Stimulated activated CD8-positive, alpha-beta memory T cell treated with anti-CD3 and anti-CD28 coated beads, Interleukin-4, amount 100 ng/mL, for 4 hours (primary cell): ENCODE results near the gene HK2.
"Not testable (repeated sequence)": the region's sequence is repeated elsewhere in the genome, so short reads cannot be mapped to it uniquely, and the experiment has no call there.

Source experiments
- DNase-seq, 2 donors: peaks; one replicate each; pipeline ENCODE4 v3.0.0-alpha.2; 2020; ENCODE audit warnings: low read depth in 2 of 2, low spot score in 1 of 2

HK2 gene

GRCh38 chr2:74833418-74834233 is at the start of gene HK2:
HK2 (plus strand) TSS chr2:74834127; CDS start chr2:74834581, 454 bp downstream.
- peak; percentile 31 to 67 for DNase-seq

DNA sequence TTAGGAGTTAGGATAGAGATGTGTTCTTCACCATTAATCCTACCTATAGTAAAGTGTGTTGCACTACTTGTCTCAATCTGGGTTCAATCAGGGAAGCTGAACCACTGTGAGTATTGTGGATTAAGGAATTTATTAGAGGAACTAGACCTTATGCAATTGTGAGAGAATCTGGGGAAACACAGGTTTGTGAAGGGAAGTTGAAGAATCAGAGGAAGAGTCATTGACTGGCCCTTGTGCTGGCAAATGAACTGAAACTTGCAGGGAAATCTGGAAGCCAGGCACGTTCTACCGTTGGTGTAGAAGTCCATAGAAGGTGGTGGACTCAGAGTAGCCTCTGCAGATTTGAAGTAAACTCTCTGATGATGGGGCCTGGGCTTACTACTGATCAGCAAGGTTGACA is 44.7 kb upstream of the HK2 start:
- no peak for DNase-seq

- DNase-seq: no peak
Measured at GRCh38 chr2:74792282-74792681, 41.6 kb upstream of the HK2 start.

DNA sequence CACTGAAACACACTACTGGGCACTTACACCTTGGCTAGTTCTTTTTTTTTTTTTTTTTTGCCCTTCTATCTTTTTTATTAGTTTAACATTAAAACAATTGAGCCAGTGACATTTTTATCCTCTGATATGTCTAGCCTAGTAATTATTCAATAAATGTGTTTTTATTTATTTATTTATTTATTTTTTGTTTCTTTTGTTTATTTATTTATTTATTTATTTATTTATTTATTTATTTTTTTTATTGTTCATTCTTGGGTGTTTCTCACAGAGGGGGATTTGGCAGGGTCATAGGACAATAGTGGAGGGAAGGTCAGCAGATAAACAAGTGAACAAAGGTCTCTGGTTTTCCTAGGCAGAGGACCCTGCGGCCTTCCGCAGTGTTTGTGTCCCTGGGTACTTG is 39.0 kb upstream of the HK2 start:
- not testable (repeated sequence) for DNase-seq

- DNase-seq: no peak
Measured at GRCh38 chr2:74806355-74806839, 27.5 kb upstream of the HK2 start.

- DNase-seq: no peak
Measured at GRCh38 chr2:74806920-74807319, 27.0 kb upstream of the HK2 start.

- DNase-seq: no peak
Measured at GRCh38 chr2:74812787-74813590, 20.9 kb upstream of the HK2 start.

DNA sequence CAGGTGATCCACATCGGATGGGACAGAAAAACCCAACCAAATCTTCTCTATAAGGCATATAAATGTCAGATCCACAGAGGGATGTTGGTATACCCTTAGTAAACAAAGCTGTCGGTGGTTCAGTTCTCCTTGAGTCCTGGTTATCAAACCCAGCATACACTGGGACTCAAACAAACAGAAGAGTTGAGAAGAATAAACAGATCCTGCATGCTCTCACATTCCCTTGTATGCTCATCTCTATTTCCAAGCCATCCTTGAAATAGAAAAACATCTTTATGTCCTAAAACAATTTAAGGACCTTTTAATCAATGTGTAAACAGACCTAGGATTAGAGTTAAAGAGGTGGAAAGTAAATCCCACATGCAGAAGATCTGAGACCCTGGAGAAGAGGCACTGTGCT is 19.8 kb upstream of the HK2 start:
- DNase-seq: no peak

DNA sequence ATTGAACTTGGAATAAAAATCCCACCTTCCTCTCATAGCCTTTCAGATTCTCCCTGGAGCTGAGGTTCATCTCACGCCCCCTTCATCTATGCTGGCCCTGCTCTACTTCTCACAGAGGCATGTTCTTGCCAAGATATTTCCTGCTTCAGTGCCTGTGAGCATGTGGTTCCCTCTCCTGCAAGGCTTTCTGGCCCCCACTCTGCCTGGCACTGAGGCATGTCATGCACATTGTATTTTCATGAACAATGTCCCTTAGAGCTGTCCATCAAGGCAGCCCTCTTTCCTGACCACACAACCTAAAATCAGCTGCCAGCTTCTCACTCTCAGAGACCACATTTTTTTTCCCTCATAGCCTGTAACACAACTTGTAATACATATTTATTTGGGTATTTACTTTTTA is 18.0 kb upstream of the HK2 start:
- no peak for DNase-seq

DNA sequence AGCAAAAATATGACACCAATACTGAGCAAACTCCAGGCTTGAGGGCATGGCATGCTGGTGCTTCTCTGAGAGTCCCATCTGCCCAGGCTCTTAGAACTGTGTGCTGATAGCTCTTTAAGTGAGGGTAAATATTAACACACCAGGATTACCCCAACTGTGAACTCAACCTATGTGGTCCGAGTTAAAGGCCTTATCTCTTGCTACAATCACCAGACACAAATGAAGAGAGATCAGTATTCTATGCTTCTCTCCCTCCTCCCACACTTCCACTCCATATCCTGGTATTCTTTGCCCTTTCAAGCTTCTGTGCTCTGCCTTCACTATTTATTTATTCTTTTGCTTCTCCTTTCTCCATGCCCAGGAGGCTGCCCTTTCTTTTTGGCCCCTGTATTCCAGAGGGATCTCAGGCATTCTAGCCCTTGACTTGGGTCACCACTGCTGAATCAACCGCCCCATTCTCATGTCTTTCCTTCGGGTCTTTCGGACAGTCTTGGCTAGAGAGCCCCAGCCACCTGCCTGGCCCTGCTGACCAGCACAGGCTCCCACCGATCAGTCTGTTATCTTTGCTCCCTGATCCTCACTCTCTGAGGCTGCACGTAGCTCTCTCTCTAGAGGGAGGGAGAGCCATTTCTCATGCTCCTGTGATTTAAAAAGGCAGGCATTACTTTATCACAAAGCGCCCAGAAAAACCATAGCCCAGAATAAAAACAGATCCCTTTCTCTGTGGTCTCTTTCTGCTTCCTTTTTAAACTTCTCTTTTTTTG is 17.2 kb upstream of the HK2 start:
- DNase-seq: no peak

GRCh38 chr2:74817304-74817675 is 16.6 kb upstream of the HK2 start:
- no peak for DNase-seq

DNA sequence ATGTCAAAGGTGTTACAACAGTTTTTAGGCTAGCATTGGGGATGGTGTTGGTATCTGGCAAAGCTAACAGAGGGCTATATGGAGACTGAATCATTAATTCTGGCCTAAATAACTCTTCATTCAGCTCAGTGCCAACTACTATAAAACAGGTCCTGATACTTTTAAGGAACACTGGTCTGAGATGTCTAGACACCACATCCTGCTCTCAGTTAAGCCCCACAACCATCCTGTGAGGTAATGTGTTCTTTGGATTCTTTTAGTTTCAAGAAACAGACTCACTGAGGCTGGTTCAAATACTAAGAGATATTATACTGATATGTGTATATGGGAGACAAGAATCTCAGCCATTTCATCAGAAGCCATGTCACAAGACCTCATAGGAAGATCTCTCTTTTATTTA is 14.2 kb upstream of the HK2 start:
- no peak for DNase-seq

DNA sequence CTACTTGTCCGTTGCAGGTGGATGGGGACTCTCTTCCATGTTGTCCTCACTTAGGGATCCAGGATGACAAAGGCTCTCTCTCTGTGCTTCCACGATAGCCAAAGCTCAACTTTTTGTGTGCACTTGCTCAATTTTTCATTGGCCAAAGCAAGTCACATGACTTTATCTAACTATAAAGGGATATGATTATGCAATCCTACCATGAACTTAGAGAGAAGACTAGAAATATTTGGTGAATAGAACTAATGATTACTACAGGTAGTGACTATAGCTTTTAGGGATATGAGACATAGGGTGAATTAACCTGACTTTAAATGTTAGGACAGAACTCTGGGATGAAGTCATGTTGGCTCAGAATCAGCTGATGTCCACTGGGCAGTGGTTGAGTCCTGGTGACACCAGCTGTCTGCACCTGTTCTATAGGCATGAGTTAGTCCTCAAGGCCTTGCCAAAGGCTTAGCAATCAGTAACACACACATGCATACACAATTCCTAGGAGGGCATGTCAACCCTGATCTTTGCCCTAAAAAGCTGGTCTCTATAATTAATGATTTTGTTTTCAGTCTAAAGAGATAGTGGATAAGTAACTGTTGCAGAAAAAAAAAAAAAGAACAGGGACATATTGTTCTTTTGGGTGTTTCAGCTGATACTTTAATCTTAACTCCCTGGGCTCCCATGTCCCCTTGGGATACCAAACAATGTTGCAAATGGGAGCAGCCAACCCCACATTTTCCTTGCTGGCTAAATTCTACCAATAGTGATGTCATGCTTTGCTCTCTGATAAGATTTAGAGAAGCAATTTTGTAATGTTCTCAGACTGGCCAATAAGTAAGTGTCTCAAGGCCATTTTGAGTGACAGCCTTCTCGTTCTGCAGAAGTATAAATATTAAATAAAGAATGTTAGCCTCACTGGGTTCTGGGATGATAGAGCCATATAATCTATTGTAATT is 12.5 kb upstream of the HK2 start:
- no peak for DNase-seq

- no peak for DNase-seq
Measured at GRCh38 chr2:74822771-74823566, 11.0 kb upstream of the HK2 start.

- no peak for DNase-seq
Measured at GRCh38 chr2:74824679-74825078, 9.2 kb upstream of the HK2 start.

GRCh38 chr2:74828543-74828942 is 5.4 kb upstream of the HK2 start:
- no peak for DNase-seq

- DNase-seq: no peak
Measured at GRCh38 chr2:74831693-74832530, 2.0 kb upstream of the HK2 start.

DNA sequence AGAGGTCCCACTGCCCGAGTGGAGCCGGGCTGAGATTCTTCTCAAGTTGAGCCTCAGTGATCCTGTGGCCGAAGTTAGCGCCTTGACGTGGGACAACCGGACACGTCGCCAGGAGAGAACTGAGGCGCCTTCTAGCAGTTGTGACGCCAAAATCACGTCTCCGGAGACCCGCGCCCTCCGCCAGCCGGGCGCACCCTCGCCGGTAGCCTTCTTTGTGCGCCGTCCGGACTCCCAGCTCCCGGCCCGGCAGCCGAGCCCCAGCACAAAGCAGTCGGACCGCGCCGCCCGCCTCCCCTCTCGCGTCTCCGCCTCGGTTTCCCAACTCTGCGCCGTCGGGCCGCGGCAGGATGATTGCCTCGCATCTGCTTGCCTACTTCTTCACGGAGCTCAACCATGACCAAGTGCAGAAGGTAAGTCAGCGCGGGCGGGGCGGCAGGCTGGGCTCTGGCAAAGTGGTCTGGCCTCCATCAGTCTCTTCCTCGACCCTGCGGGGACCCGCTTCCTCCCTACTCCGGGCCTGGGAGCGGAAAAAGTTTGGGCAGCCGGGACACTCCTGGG is 386 bp downstream of the HK2 start:
- not testable (repeated sequence) for DNase-seq
